Stimulated activated CD4-positive, alpha-beta T cell treated with anti-CD3 and anti-CD28 coated beads, Interleukin-15, amount 100 ng/mL, for 48 hours (primary cell): ENCODE measurements around the gene SLC11A2.
"Not testable (repeated sequence)": the region's sequence is repeated elsewhere in the genome, so short reads cannot be mapped to it uniquely, and the experiment has no call there.

Experiments
- DNase-seq, 2 donors: peaks; one replicate each; pipeline ENCODE4 v3.0.0-alpha.2; 2020; ENCODE audit warnings: low read depth in 2 of 2

Gene SLC11A2

GRCh38 chr12:50947933-50948626 is 78.1 kb downstream of the SLC11A2 start:
- DNase-seq, result no peak

GRCh38 chr12:50937653-50938052 is 88.5 kb downstream of the SLC11A2 start:
- no peak for DNase-seq

GRCh38 chr12:50936821-50937530 is 89.2 kb downstream of the SLC11A2 start:
- DNase-seq, result no peak

DNA sequence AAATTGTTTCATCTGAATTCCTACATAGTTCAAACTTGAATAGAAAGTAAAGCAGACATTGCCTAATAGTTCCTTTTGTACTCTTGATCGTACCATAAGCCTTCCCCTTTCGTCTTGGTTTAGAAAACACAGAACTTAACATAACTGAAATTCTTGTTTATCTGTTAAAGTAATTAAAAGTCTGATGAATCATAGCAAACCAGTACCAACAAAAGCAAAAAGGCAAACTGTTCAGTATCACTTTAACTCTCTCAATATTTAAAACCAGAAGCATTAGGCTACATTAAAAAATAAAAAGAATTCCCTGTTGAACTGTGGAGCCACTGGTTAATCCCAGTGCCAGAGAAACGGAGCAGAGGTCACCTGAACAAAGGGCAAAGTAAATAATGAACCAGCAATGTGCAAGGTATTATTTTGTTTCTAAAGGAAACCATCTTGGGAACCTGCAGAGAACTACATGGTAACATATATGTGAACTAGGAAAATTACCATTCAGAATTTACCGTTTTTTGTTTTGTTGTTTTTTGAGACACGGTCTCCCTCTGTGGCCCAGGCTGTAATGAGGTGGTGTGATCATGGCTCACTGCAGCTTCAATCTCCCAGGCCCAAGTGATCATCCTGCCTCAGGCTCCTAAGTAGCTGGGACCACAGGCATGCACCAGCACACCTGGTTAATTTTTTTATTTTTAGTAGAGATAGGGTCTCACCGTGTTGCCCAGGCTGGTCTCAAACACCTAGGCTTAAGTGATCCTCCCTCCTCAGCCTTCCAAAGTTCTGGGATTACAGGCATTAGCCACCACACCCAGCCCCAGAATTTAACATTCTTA is 91.0 kb downstream of the SLC11A2 start:
- DNase-seq, result no peak

GRCh38 chr12:50934371-50934851 is 91.8 kb downstream of the SLC11A2 start:
- DNase-seq, result no peak

GRCh38 chr12:50933459-50934124 is 92.6 kb downstream of the SLC11A2 start:
- no peak for DNase-seq

DNA sequence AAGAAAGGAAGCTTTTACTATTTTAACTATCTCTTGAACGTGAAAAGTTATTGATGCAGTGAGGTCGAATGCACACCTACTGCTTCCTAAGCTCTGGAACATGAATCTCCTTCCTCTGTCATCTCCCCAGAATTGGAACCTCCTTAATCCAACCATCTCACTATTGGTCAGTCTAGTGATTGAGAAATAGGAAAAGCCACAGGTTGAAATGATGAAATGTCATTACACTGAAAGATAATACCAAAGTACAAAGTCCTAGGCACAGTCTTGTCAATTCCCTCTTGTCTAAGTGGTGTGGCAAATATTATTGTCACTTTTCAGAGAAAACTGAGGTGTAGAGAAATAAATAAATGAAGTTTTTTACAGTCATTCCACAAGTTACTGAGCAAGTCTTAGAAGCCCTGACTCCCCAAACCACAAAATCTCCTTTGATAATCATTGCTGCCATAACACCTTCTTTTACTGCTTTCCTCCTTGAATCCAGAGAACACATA is 93.3 kb downstream of the SLC11A2 start:
- no peak for DNase-seq

- not testable (repeated sequence) for DNase-seq
Observed at GRCh38 chr12:50930477-50930876, 95.7 kb downstream of the SLC11A2 start.

DNA sequence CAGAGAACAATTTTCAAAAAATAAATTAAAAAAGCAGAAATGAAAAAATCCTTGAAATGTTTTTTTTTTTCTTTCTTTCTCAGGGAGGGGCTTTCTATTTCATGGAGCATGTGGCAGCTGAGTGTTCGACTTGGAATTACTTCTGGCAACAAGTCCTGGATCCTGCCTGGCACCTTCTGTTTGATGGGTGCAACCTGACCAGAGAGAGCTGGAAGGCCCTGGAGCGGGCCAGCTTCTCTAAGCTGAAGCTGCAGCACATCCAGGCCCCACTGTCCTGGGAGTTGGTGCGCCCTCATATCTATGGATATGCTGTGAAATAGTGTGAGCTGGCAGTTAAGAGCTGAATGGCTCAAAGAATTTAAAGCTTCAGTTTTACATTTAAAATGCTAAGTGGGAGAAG is 96.4 kb downstream of the SLC11A2 start:
- DNase-seq, result no peak
